ENCODE data around the gene AUTS2. TPM values are rescaled to one million over a fixed set of nuclear protein-coding genes. Genes with fewer than 3 reads are reported as not detected.

AUTS2 gene
- total and polyA plus RNA-seq, 10 of the 15 experiments (the other 5 are each of a cell fraction or from before 2014, with no cell fraction given): 6.4 to 55.6 (median 21.6) TPM

DNA sequence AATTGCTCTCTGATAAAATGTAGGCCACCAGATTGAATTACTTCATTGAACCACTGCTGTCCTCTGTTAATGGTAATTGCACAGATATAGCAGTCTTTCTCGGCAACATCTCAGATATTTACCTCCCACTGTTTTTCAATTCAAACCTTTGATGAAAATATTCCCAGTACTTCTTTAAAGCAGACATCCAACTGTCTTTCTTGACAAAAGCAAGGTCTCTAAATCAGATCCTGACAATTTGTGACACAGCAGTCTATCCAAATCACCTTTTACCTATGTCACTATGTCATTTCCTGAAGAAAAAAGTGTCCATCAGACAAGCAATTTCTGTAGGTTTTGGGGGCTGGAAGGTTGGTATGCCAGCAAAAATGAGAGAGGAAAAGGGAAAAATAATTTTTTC, 555.7 kb downstream of the AUTS2 start (continued):
- TF ChIP-seq, protein P1, sequence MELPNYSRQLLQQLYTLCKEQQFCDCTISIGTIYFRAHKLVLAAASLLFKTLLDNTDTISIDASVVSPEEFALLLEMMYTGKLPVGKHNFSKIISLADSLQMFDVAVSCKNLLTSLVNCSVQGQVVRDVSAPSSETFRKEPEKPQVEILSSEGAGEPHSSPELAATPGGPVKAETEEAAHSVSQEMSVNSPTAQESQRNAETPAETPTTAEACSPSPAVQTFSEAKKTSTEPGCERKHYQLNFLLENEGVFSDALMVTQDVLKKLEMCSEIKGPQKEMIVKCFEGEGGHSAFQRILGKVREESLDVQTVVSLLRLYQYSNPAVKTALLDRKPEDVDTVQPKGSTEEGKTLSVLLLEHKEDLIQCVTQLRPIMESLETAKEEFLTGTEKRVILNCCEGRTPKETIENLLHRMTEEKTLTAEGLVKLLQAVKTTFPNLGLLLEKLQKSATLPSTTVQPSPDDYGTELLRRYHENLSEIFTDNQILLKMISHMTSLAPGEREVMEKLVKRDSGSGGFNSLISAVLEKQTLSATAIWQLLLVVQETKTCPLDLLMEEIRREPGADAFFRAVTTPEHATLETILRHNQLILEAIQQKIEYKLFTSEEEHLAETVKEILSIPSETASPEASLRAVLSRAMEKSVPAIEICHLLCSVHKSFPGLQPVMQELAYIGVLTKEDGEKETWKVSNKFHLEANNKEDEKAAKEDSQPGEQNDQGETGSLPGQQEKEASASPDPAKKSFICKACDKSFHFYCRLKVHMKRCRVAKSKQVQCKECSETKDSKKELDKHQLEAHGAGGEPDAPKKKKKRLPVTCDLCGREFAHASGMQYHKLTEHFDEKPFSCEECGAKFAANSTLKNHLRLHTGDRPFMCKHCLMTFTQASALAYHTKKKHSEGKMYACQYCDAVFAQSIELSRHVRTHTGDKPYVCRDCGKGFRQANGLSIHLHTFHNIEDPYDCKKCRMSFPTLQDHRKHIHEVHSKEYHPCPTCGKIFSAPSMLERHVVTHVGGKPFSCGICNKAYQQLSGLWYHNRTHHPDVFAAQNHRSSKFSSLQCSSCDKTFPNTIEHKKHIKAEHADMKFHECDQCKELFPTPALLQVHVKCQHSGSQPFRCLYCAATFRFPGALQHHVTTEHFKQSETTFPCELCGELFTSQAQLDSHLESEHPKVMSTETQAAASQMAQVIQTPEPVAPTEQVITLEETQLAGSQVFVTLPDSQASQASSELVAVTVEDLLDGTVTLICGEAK (IDR thresholded peaks at IDR 0.05; ENCODE audit: borderline replicate concordance): no peak

DNA sequence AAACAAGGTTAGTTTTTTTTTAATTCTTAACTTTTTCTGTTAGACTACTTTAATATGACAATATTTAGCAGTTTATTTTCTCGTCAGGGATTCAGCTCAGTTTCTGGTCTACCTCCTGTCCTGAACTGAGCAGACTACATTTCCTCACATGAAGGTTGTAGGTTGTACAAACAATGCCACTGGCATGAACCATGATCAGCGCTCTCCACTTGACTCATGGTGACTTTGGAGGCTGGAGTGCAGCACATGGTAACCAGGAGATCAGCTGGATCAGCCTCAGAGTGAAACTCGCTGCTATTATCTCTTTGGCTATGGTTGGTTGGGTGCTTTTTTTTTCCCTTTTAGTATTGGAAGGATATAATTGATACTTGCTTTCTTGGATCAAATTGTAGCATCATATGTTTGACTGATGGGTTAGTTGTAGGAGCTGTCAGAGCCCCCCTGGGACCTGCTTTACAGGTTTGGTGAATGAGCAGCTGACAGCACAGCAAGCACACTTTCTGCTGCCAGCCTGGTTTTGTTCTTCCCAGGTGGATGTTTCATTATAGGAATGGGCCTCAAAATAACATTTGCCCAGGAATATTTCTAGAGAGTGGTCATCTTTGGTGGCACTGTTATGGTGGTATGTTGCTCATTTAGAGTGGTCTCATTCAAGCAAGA, 556.4 kb downstream of the AUTS2 start:
- BruUV-seq (replicated peaks): no TSS peak
- WGBS (ENCODE audit: insufficient coverage, insufficient replicate concordance, low lambda C conversion rate, missing lambda C conversion rate): 39% methylated on average over 3 of the region's 3 CpGs

More for the DNA sequence above, 556.4 kb downstream of the AUTS2 start:
- Histone ChIP-seq H3K9ac (ENCODE audit: control insufficient read depth, insufficient read depth, low read length) (no peak overlapping the region), H3K27ac (ENCODE audit: control insufficient read depth, insufficient read depth) (no peak overlapping the region), H3K79me2 (ENCODE audit: control insufficient read depth, insufficient read depth, low read length) (no peaks in the 10 kb centered on the region), H3K36me3 (ENCODE audit: control insufficient read depth in 2 of 2, insufficient read depth in 2 of 2, low read length in 1 of 2) (no peaks in the 10 kb centered on the region), H3K9me3 (replicated peaks; ENCODE audit: control insufficient read depth, insufficient read depth, low read length) (no peaks in the 10 kb centered on the region; the same call in 2 of the 3 replicates), H3K4me2 (ENCODE audit: control insufficient read depth, insufficient read depth) (no peak overlapping the region), H3K4me1 (ENCODE audit: control insufficient read depth, insufficient read depth, low read length) (no peaks in the 10 kb centered on the region), H3K4me3 (no peak overlapping the region), H3K27me3 (replicated peaks in 1 of 2; ENCODE audit: control insufficient read depth in 2 of 2, insufficient read depth in 2 of 2, low read length in 1 of 2) (no peaks in the 10 kb centered on the region), H2AFZ (ENCODE audit: control insufficient read depth, low read depth, low read length) (no peak overlapping the region), H4K20me1 (ENCODE audit: control insufficient read depth, insufficient read depth) (no peaks in the 10 kb centered on the region)
- DNase-seq (ENCODE audit: low read depth, low spot score) (no peak), ATAC-seq (no peak), FAIRE-seq (no peak)
- TF ChIP-seq TCF3 (IDR thresholded peaks at IDR 0.05; ENCODE audit: borderline replicate concordance, insufficient read depth, low read depth, low read length): no peak
- TF ChIP-seq, protein P2, sequence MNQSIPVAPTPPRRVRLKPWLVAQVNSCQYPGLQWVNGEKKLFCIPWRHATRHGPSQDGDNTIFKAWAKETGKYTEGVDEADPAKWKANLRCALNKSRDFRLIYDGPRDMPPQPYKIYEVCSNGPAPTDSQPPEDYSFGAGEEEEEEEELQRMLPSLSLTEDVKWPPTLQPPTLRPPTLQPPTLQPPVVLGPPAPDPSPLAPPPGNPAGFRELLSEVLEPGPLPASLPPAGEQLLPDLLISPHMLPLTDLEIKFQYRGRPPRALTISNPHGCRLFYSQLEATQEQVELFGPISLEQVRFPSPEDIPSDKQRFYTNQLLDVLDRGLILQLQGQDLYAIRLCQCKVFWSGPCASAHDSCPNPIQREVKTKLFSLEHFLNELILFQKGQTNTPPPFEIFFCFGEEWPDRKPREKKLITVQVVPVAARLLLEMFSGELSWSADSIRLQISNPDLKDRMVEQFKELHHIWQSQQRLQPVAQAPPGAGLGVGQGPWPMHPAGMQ (IDR thresholded peaks at IDR 0.05; ENCODE audit: borderline replicate concordance): no peak
- in situ Hi-C loops (cut with MboI) (no loop called here), intact Hi-C loops (cut with micrococcal nuclease; ENCODE audit: unreplicated experiment) (no loop called here)
- ChIA-PET RAD21 (ENCODE audit: unreplicated experiment) (no interaction called here), SMC1A (ENCODE audit: uncharacterized antibody, unreplicated experiment) (no interaction called here), POLR2A (interaction anchor here (1.4 kb wide), 1 partner anchor 23 kb away, joined by 3 read pairs; no protein-coding TSS in a partner anchor), CTCF (interaction anchor here (0.5 kb wide), 1 partner anchor 1006 kb away, joined by 3 read pairs; no protein-coding TSS in a partner anchor)

All from GM12878 (cell line).